ENCODE measurements around the gene SLC9A7. TPM values are rescaled to one million over a fixed set of nuclear protein-coding genes. Genes with fewer than 3 reads are reported as not detected.
A peak's percentile ranks its signal among the peaks of the same experiment; 100 is the strongest.

Gene SLC9A7
- total RNA-seq, 1 experiment from 2014 or later, result 0.63 TPM

DNA sequence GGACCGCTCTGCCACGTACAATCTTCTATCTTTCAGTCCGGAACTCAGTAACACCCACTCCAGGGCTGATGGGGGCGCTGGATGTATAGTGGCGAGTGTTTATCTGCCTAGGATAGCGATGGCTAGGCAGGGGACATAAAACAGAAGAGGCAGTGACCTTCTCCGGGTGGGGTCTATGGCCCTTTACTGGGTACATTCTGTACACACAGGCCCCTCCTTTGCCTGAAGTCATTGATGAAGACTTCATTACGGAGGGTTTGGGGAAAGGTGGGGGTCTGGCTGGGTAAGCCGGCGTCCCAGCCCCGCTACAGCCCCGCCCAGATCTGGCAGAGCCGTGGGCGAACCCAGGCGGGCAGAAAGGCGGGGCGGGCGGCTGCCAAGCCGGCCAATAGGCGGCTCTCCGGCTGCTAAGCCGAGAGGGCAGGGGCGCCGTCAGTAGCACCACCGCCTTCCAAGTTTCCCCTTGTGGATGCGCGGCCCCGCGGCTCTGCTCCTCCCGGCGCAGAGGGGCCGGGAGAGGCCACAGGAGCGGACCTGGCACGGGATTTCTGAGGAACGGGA is 185.5 kb downstream of the SLC9A7 start, which contains the start of gene CHST7:
Gene CHST7, plus strand, starts transcription at position 435 of the 561 bp plus-strand sequence. CDS start 167 bp downstream, outside the sequence.
- H3K4me3 ChIP-seq, result peak within 1 kb of the TSS; percentile 55
- H3K27ac ChIP-seq, result no peak within 1 kb of the TSS
- H3K9me3 ChIP-seq (replicated peaks), result no peaks in the 10 kb centered on the region
- peaks cover 51% of the 10 kb centered on the region for H3K4me1 ChIP-seq (replicated peaks)
- DNase-seq (ENCODE audit: low read depth in 1 of 2, low spot score in 2 of 2), result peak; percentile 73 to 86
- H3K27me3 ChIP-seq (replicated peaks), result no peaks in the 10 kb centered on the region
- H3K36me3 ChIP-seq, result no peaks in the 10 kb centered on the region

DNA sequence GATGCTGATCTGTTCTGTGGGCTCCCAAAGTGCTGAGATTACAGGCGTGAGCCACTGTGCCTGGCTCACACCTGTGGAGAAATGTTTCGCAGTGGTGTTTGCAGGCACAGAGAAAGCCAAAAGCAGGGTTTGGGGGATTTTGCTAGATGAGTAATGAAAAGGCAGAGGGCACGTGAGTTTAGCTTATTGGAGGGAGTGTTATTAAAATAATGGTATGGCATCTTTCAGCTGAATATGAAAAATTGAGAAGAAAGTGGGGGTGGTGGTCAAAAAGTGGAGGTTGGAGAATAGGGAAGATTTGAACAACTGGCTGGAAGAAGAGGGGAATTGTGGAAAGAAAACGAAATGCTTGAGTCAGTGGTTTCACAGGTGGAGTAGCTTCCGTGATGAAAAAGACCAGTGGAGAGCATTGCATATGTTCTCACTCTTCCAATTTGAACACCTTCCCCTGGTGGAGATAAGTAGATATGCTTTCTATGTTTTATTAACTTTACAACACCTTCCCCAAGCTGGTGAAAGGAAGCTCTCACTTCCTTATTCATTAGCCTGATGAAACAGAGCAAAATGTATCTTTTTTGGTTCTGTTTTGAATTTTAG is 186.5 kb downstream of the SLC9A7 start:
- DNase-seq (ENCODE audit: low read depth in 1 of 2, low spot score in 2 of 2), result no peak
- Histone ChIP-seq H3K4me1 (replicated peaks) (peaks cover 47% of the 10 kb centered on the region), H3K27me3 (replicated peaks) (no peaks in the 10 kb centered on the region), H3K36me3 (no peaks in the 10 kb centered on the region), H3K9me3 (replicated peaks) (no peaks in the 10 kb centered on the region), H3K4me3 (no peak overlapping the region), H3K27ac (no peak overlapping the region)

DNA sequence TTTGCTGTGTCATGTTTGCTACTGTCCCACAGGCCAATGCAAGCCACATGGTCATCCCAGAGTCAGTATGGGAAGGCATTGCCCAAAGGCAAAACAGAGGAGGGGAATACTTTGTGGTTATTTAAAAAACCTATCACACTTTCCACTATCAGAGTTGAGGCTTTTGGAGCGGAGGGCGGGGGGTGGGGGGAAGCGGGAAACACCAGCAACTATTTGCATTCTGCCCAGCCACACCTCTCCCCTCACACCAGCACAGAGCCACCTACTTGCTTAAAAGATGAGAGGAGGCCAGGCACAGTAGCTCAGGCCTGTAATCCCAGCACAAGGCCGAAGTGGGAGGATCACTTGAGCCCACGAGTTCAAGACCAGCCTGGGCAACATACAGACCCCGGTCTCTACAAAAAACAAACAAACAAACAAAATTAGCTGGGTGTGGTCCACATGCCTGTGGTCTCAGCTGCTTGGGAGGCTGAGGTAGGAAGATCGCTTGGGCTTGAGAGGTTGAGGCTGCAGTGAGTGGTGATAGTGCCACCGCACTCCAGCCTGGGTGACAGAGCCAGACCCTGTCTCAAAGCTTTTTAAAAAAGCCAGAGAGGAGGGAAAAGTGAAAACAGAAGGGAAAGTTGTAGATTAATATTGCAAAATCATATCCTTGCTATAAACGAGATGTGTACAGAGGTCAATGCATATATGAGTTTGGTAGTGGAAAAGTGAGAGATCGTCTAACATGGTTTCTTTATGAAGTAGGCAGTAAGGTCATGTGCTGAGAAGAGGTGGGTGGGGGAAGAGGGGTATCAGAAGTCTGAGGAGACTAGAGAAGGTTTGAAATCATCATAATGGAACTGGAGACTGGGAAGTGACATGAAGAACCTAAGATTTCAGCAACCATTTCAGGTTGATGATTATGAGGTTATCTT is 187.2 kb downstream of the SLC9A7 start:
- no peak for DNase-seq (ENCODE audit: low read depth in 1 of 2, low spot score in 2 of 2)
- H3K4me3 ChIP-seq, result no peak overlapping the region
- no peaks in the 10 kb centered on the region for H3K27me3 ChIP-seq (replicated peaks)
- H3K27ac ChIP-seq, result no peak overlapping the region
- no peaks in the 10 kb centered on the region for H3K36me3 ChIP-seq
- H3K4me1 ChIP-seq (replicated peaks), result peaks cover 45% of the 10 kb centered on the region
- H3K9me3 ChIP-seq (replicated peaks), result no peaks in the 10 kb centered on the region

DNA sequence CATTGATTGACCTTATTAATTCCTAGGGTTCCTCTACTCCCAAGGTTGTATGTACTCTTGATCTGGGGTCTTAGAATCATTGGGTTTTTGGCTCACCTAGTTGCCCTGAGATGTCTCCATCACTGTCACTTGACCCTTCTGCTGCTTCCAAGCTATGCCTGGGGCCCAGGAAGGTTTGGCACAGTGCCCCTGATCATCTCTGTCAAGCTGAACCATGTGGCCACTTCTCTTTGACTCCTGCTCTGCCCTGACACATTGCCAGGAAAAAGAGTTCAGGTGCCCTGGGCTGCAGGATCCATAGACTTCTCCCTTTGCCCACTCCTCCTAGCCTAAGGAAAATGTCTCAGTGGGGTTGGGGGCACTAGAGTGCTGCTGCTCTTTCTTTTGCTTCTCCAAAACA is 189.3 kb downstream of the SLC9A7 start:
- no peak overlapping the region for H3K4me3 ChIP-seq
- no peak overlapping the region for H3K27ac ChIP-seq
- DNase-seq (ENCODE audit: low read depth in 1 of 2, low spot score in 2 of 2), result no peak
- no peaks in the 10 kb centered on the region for H3K27me3 ChIP-seq (replicated peaks)
- H3K36me3 ChIP-seq, result no peaks in the 10 kb centered on the region
- peaks cover 28% of the 10 kb centered on the region for H3K4me1 ChIP-seq (replicated peaks)
- H3K9me3 ChIP-seq (replicated peaks), result no peaks in the 10 kb centered on the region

DNA sequence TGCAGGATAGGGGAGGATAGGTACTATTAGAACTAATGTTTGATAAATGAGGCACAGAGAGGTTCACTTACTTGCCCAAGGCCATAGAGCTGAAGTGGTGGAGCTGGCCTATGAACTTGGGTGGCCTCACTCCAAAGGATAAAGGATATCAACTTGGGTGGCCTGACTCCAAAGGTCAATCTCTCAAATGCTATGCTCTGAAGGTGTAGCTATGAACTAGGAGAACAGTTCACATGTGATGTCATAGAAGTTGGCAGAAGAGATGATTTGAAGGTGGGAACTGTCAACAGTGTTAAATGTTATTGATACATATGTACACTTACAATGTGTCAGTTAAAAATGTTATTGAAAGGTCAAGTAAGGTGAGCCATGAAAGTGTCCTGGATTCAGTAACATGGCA is 191.5 kb downstream of the SLC9A7 start:
- H3K9me3 ChIP-seq (replicated peaks), result no peaks in the 10 kb centered on the region
- no peak overlapping the region for H3K4me3 ChIP-seq
- no peaks in the 10 kb centered on the region for H3K27me3 ChIP-seq (replicated peaks)
- H3K36me3 ChIP-seq, result no peaks in the 10 kb centered on the region
- H3K27ac ChIP-seq, result no peak overlapping the region
- H3K4me1 ChIP-seq (replicated peaks), result peaks cover 15% of the 10 kb centered on the region; the same call in 1 of the 2 replicates
- DNase-seq (ENCODE audit: low read depth in 1 of 2, low spot score in 2 of 2), result no peak

DNA sequence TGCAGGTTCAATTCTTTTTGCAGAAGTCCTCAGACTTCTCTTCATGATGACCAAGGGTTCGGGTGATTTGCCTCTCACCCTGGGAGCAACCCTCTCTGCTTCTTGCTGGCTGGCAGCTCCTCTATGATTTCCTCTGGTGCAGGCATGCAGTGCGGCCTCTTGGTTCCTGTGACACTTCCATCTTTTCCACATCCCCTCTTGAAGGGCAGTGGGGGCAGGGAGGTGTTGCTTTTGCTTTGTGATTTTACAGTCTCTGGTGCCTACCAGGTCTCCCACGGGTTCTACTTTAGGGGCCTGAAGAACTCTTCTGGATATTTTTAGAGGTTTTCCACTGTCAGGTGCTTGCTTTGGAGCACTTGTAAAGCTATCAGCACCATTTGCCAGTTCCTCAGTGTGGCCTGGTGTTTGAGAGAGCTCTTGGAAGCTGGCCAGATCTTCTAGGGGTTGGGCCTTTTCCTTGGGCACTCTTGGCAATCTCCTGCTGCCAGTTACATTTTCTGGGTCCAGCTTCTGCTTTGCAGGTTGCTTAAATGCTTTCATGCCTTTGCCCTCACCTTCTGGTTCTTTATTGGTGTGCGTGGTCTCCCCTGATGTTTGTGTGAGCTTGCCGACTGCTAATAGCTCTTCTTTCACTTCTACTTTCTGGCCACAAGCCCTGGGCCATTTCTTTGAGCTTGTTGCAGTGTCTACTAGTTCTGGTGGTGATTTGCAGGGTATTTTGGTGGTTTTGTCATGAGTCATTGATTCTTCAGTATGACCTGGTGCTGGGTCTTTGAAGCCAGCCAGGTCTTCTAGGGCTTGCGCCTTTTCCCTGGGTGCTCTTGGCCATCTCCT is 196.9 kb downstream of the SLC9A7 start:
- no peak overlapping the region for H3K27ac ChIP-seq
- H3K36me3 ChIP-seq, result no peaks in the 10 kb centered on the region
- DNase-seq (ENCODE audit: low read depth in 1 of 2, low spot score in 2 of 2), result no peak

DNA sequence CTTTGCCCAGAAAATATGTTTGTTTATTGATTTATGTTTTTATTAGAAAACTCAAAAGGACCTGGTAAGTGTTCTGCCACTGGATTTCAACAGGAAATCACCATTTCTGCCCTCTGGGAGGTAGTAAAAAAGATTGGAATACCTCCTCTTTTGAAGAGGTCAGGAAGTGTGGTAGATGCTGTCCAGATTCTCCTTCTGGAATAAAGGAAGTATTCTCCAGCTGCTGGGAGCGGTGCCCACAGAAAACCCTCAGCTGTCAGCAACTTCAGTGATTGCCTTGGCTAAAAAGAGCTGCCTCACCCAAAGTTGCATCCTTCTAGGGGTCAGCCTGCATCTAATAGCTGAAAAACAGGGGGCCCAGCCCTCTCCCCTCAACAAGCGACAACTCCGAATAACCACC is 199.9 kb downstream of the SLC9A7 start:
- no peak for DNase-seq (ENCODE audit: low read depth in 1 of 2, low spot score in 2 of 2)
- no peaks in the 10 kb centered on the region for H3K36me3 ChIP-seq
- H3K27ac ChIP-seq, result no peak overlapping the region
- H3K4me3 ChIP-seq, result no peak overlapping the region
- H3K4me1 ChIP-seq (replicated peaks), result no peaks in the 10 kb centered on the region
- no peaks in the 10 kb centered on the region for H3K27me3 ChIP-seq (replicated peaks)
- no peaks in the 10 kb centered on the region for H3K9me3 ChIP-seq (replicated peaks)

More for the DNA sequence above, 196.9 kb downstream of the SLC9A7 start:
- no peaks in the 10 kb centered on the region for H3K9me3 ChIP-seq (replicated peaks)
- H3K4me3 ChIP-seq, result no peak overlapping the region
- peaks cover 6% of the 10 kb centered on the region; the same call in 1 of the 2 replicates for H3K4me1 ChIP-seq (replicated peaks)
- H3K27me3 ChIP-seq (replicated peaks), result no peaks in the 10 kb centered on the region

DNA sequence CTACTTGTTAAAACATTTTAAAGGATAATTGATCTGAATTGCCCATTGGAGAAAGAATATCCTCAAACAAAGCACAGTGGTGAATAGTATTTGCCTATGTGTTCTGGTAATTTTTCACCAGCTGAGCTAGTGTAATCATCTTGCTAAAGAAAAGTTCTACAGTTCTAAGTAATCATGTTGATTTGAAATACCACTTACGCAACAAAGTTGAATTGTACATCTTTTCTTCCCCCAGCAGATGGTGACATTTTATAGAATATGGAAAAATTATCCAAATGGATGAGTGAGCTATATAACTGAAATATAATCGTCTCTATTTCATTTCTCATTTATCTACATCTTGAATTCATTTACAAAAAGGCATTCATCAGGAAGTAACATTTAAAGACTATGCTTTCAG is 204.0 kb downstream of the SLC9A7 start:
- no peaks in the 10 kb centered on the region for H3K27me3 ChIP-seq (replicated peaks)
- no peak overlapping the region for H3K27ac ChIP-seq
- H3K9me3 ChIP-seq (replicated peaks), result no peaks in the 10 kb centered on the region
- H3K4me1 ChIP-seq (replicated peaks), result peaks cover 11% of the 10 kb centered on the region
- no peak for DNase-seq (ENCODE audit: low read depth in 1 of 2, low spot score in 2 of 2)
- H3K36me3 ChIP-seq, result no peaks in the 10 kb centered on the region; the same call in 1 of the 2 replicates
- no peak overlapping the region for H3K4me3 ChIP-seq

DNA sequence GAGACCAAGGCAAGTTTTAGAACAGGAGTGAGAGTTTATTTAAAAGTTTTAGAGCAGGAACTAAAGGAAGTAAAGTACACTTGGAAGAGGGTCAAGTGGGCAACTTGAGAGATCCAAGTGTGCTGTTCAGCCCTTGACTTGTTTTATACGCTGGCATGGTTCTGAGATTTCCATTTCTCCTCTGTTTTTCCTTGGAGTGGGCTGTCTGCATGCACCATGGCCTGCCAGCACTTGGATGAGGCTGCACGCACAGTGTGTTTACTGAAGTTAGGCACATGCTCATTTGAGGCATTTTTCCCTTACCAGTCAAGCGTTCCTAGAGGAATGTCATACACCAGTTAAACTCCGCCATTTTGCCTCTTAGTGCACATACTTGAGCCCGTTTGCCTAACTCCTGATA is 205.0 kb downstream of the SLC9A7 start:
- Histone ChIP-seq H3K36me3 (peaks cover 6% of the 10 kb centered on the region; the same call in 1 of the 2 replicates), H3K27ac (no peak overlapping the region), H3K9me3 (replicated peaks) (no peaks in the 10 kb centered on the region), H3K4me1 (replicated peaks) (peaks cover 11% of the 10 kb centered on the region), H3K4me3 (no peak overlapping the region), H3K27me3 (replicated peaks) (no peaks in the 10 kb centered on the region)
- DNase-seq (ENCODE audit: low read depth in 1 of 2, low spot score in 2 of 2), result no peak

DNA sequence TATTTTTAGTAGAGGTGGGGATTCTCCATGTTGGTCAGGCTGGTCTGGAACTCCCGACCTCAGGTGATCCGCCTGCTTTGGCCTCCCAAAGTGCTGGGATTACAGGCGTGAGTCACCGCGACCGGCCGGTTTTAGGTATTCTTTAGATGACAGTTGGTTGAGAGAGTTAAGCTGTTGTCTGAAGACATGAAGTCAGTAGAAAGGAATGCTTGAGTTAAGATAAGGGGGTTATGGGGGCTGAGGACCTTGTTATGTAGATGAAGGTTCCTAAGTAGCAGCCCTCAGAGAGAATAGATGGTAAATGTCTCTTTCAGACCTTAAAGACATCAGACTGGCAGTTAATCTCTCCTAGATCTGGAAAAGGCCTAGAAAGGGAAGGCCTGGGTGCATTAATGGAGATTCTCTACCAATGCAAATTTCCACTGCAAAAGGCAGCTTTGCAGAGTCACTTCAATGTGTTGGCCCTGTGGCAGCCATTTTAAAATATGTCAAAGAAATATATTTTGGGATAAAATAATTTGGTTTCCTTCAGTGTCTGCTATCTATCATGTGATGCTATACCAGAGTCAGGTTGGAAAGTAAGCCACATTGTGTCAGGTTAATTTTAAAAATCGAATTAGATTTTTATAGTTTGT is 207.3 kb downstream of the SLC9A7 start:
- Histone ChIP-seq H3K36me3 (peaks cover 21% of the 10 kb centered on the region), H3K27ac (peak overlapping the region; percentile 80), H3K9me3 (replicated peaks) (no peaks in the 10 kb centered on the region), H3K4me3 (no peak overlapping the region), H3K27me3 (replicated peaks) (no peaks in the 10 kb centered on the region), H3K4me1 (replicated peaks) (peaks cover 29% of the 10 kb centered on the region)
- peak; percentile 60 to 65 for DNase-seq (ENCODE audit: low read depth in 1 of 2, low spot score in 2 of 2)

DNA sequence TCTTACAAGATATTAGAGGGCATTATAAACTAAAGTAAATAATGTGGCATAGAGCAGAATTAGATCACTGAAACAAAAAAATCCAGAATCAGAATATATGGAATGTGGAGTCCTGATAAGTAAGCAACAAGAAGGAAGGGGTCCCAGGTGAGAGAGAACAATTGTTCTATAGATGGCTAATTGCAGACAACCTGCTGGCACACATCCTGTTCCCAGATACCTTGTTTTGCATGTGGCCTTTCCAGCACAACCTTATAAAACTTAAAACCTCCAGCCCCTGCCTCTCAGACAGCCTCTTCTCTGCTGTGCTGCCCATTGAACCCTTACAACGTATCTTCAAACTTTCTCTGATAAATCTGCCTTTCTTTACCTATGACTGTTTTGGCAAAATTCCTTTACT is 209.0 kb downstream of the SLC9A7 start:
- Histone ChIP-seq H3K36me3 (peaks cover 28% of the 10 kb centered on the region), H3K4me1 (replicated peaks) (peaks cover 32% of the 10 kb centered on the region), H3K27ac (no peak overlapping the region), H3K27me3 (replicated peaks) (no peaks in the 10 kb centered on the region), H3K4me3 (no peak overlapping the region), H3K9me3 (replicated peaks) (no peaks in the 10 kb centered on the region)
- no peak for DNase-seq (ENCODE audit: low read depth in 1 of 2, low spot score in 2 of 2)

Data from SJSA1 (cell line).